Endothelial cell of umbilical vein (primary cell): ENCODE measurements around the gene PLPP1. TPM values are rescaled to one million over a fixed set of nuclear protein-coding genes. Genes with fewer than 3 reads are reported as not detected.

Source experiments
- BruUV-seq: library from RNA; stranded (reverse); fragments of 400-500 nt; replicated peaks from 2 replicates; lab custom pipeline; 2021; lab: Mats Ljungman, UMichigan
- CTCF ChIA-PET: fragments of 300-600, 350-600 bp; sonication (Branson Sonifier 250); formaldehyde crosslinking; loops from one replicate; lab custom pipeline; 2021; ENCODE audit warnings: antibody characterized with exemption, inconsistent platforms; lab: Charles Lee
- POLR2A ChIA-PET: fragments of 300-600, 350-600 bp; sonication (Branson Sonifier 250); formaldehyde crosslinking; loops from one replicate; lab custom pipeline; 2021; ENCODE audit warnings: antibody characterized with exemption, inconsistent platforms; lab: Charles Lee
- DNase-seq: peaks from one replicate; pipeline ENCODE4 v3.0.0-alpha.2; 2011; ENCODE audit warnings: low read depth, low spot score
- FAIRE-seq: peaks from 2 replicates; lab custom pipeline; 2011; peaks lifted over from hg19 to GRCh38; lab: Jason Lieb, UNC
- H2AFZ ChIP-seq: 2 replicates; pipeline ENCODE4 v1.6.0; 2012; ENCODE audit warnings: low read depth, low read length, control low read depth, inconsistent platforms
- H3K27ac ChIP-seq: 2 replicates; pipeline ENCODE4 v1.5.1; 2011; ENCODE audit warnings: low read depth, mild to moderate bottlenecking, control low read depth, low read length, moderate library complexity; ENCODE audit not compliant: insufficient read depth
- H3K27me3 ChIP-seq, 2 experiments: 2 replicates each; pipeline versions ENCODE4 v1.6.0 to v1.6.1; 2011; ENCODE audit warnings: low read length in 2 of 2, mixed read lengths in 1 of 2; ENCODE audit not compliant: control insufficient read depth in 2 of 2, insufficient read depth in 2 of 2
- H3K36me3 ChIP-seq, 2 experiments: 2 replicates in 1 of 2; 3 replicates in 1 of 2; pipeline ENCODE4 v1.5.1; 2011; ENCODE audit warnings: low read length in 2 of 2, mild to moderate bottlenecking in 1 of 2, moderate library complexity in 1 of 2; ENCODE audit not compliant: control insufficient read depth in 2 of 2, insufficient read depth in 2 of 2; ENCODE audit errors: extremely low read depth in 1 of 2
- H3K4me1 ChIP-seq: 3 replicates; pipeline ENCODE4 v1.5.1; 2011; ENCODE audit warnings: mild to moderate bottlenecking, low read length; ENCODE audit not compliant: control insufficient read depth, insufficient read depth; ENCODE audit errors: extremely low read depth
- H3K4me2 ChIP-seq: 2 replicates; pipeline ENCODE4 v1.6.1; 2011; ENCODE audit warnings: low read length, control low read depth, mixed read lengths; ENCODE audit not compliant: insufficient read depth
- H3K4me3 ChIP-seq, 3 experiments: fragments of 200-600 bp in 1 of 3; sonication (generic), shearing (Covaris generic) in 1 of 3; replicated peaks in 1 of 3; 2 replicates each; pipeline ENCODE4 v1.5.1; 2011 to 2016; ENCODE audit warnings: control low read depth in 3 of 3, low read length in 3 of 3, mild to moderate bottlenecking in 2 of 3, inconsistent platforms in 1 of 3, low read depth in 1 of 3, moderate library complexity in 1 of 3; ENCODE audit not compliant: insufficient read depth in 1 of 3
- H3K79me2 ChIP-seq: 2 replicates; pipeline ENCODE4 v1.6.0; 2012; ENCODE audit warnings: low read length, inconsistent platforms; ENCODE audit not compliant: control insufficient read depth, insufficient read depth
- H3K9ac ChIP-seq: replicated peaks from 2 replicates; pipeline ENCODE3; 2011; ENCODE audit warnings: low read length, control low read depth; ENCODE audit not compliant: insufficient read depth; ENCODE audit errors: extremely low read depth
- H3K9me1 ChIP-seq: replicated peaks from 3 replicates; pipeline ENCODE4 v1.6.0; 2011; ENCODE audit warnings: mild to moderate bottlenecking, low read length; ENCODE audit not compliant: control insufficient read depth, insufficient read depth; ENCODE audit errors: extremely low read depth
- H3K9me3 ChIP-seq: replicated peaks from 2 replicates; pipeline ENCODE4 v1.5.1; 2012; ENCODE audit warnings: low read length, inconsistent platforms; ENCODE audit not compliant: control insufficient read depth, insufficient read depth
- H4K20me1 ChIP-seq: replicated peaks from 2 replicates; pipeline ENCODE3; 2011; ENCODE audit warnings: mild to moderate bottlenecking, low read length; ENCODE audit not compliant: control insufficient read depth, insufficient read depth; ENCODE audit errors: extremely low read depth
- EZH2 ChIP-seq: IDR thresholded peaks from 2 replicates; pipeline ENCODE4 v1.6.1; 2012; ENCODE audit warnings: borderline replicate concordance, low read depth, mild to moderate bottlenecking, moderate library complexity, low read length, inconsistent platforms; ENCODE audit not compliant: severe bottlenecking
- FOS ChIP-seq: IDR thresholded peaks from 2 replicates; pipeline ENCODE4 v1.6.1; 2011; ENCODE audit warnings: mild to moderate bottlenecking, low read length, moderate library complexity, borderline replicate concordance; ENCODE audit not compliant: insufficient read depth
- GATA2 ChIP-seq: IDR thresholded peaks from 2 replicates; pipeline ENCODE4 v1.7.0; 2011; ENCODE audit warnings: low read depth, mild to moderate bottlenecking, moderate library complexity, mixed read lengths, low read length; ENCODE audit not compliant: insufficient read length, insufficient read depth
- JUN ChIP-seq: IDR thresholded peaks from 2 replicates; pipeline ENCODE4 v1.6.1; 2011; ENCODE audit warnings: borderline replicate concordance, low read depth; ENCODE audit not compliant: insufficient read length, insufficient read depth
- MAX ChIP-seq: IDR thresholded peaks from 2 replicates; pipeline ENCODE4 v1.6.1; 2011; ENCODE audit not compliant: insufficient read depth, insufficient read length
- MYC ChIP-seq: IDR thresholded peaks from one replicate; pipeline ENCODE4 v1.6.1; 2011; ENCODE audit warnings: mild to moderate bottlenecking, low read depth, low read length
- POLR2A ChIP-seq: IDR thresholded peaks from 2 replicates; pipeline ENCODE4 v1.6.1; 2012; ENCODE audit warnings: low read depth, mild to moderate bottlenecking, control low read depth, low read length
- POLR2AphosphoS5 ChIP-seq: IDR thresholded peaks from 2 replicates; pipeline ENCODE4 v1.6.1; 2012; ENCODE audit warnings: low read depth, mild to moderate bottlenecking, control low read depth, low read length, moderate library complexity; ENCODE audit not compliant: insufficient read depth
- dilution Hi-C: fragments of 300-500 bp; cut with MboI; formaldehyde crosslinking; loops from one replicate; pipeline ENCODE4 v1.15.0; 2019; ENCODE audit warnings: low sequenced_read_pairs; ENCODE audit not compliant: extremely low pct_ligation_motif_present
- intact Hi-C: fragments of 100-400 bp; cut with micrococcal nuclease; formaldehyde crosslinking; loops from one replicate; pipeline ENCODE4 v1.10.0; 2022
- microRNA-seq: library from miRNA; unstranded; fragments of <30 nt; microRNA quantifications from one replicate; pipeline ENCODE4 v1.2.0, GENCODE V29; 2021; ENCODE audit warnings: borderline number of aligned reads, borderline replicate concordance
- polyA plus RNA-seq, 4 experiments: library from polyadenylated mRNA; depleted of rRNA in 3 of 4; stranded (reverse) in 3 of 4; unstranded in 1 of 4; fragments of >200 nt; gene quantifications; 2 replicates each; pipeline versions ENCODE4 v1.2.1 to v1.2.3, GENCODE V29; 2011 to 2012; ENCODE audit warnings: missing spikeins in 1 of 4
- small RNA-seq: library from RNA; depleted of rRNA; stranded (forward); fragments of <200 nt; gene quantifications from one replicate; pipeline ENCODE3, GENCODE V24; 2012; ENCODE audit warnings: low replicate concordance, low read depth; ENCODE audit not compliant: insufficient read depth, insufficient read length
- total RNA-seq: library from RNA; stranded (reverse); gene quantifications from 2 replicates; pipeline ENCODE4 v1.2.3, GENCODE V29; 2021
- TF ChIP-seq, protein P1 (sequence below), 2 donors: IDR thresholded peaks; 1 replicate in 1 of 2; 2 replicates in 1 of 2; pipeline ENCODE4 v1.5.1; 2011; ENCODE audit warnings: low read length in 2 of 2, mild to moderate bottlenecking in 2 of 2, moderate library complexity in 2 of 2, control low read depth in 1 of 2, inconsistent platforms in 1 of 2, low read depth in 1 of 2; ENCODE audit not compliant: insufficient read depth in 1 of 2; ENCODE audit errors: extremely low read depth in 1 of 2

PLPP1 gene
- total and polyA plus RNA-seq, 2 donors (not counting 3 experiments of a cell fraction or from before 2014, with no cell fraction given), result 14.3 to 25.9 TPM

DNA sequence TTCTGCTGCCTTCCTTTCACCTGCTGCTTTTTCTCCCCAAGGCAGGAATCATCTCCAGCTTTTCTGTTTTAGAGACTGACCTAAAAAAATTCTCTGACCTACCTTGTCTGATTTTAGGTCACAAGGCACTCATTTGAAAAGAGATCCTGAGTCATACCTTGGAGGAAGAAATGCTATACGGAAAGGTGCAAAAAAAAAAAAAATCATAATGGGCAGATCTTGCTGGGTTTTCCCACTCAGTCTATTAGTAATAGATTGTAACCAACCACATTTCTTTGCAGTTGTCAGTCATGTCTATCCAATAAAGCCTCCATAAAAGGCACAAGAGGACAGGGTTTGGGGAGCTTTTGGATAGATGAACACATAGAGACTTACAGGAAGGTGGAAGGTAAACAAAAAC, 157.0 kb downstream of the PLPP1 start:
- H4K20me1 ChIP-seq, result no peaks in the 10 kb centered on the region
- POLR2A ChIA-PET, result no interaction called here
- BruUV-seq, result no TSS peak
- TF ChIP-seq EZH2, result no peak
- TF ChIP-seq, protein P1, sequence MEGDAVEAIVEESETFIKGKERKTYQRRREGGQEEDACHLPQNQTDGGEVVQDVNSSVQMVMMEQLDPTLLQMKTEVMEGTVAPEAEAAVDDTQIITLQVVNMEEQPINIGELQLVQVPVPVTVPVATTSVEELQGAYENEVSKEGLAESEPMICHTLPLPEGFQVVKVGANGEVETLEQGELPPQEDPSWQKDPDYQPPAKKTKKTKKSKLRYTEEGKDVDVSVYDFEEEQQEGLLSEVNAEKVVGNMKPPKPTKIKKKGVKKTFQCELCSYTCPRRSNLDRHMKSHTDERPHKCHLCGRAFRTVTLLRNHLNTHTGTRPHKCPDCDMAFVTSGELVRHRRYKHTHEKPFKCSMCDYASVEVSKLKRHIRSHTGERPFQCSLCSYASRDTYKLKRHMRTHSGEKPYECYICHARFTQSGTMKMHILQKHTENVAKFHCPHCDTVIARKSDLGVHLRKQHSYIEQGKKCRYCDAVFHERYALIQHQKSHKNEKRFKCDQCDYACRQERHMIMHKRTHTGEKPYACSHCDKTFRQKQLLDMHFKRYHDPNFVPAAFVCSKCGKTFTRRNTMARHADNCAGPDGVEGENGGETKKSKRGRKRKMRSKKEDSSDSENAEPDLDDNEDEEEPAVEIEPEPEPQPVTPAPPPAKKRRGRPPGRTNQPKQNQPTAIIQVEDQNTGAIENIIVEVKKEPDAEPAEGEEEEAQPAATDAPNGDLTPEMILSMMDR (IDR thresholded peaks at IDR 0.05; ENCODE audit: extremely low read depth in 1 of 2, insufficient read depth in 1 of 2, low read depth in 1 of 2, low read length in 2 of 2), result no peak
- TF ChIP-seq POLR2AphosphoS5, result no peak
- TF ChIP-seq FOS, result no peak
- TF ChIP-seq JUN, result no peak
- TF ChIP-seq POLR2A, result no peak
- TF ChIP-seq MYC, result no peak
- no peak for TF ChIP-seq GATA2
- no peak for TF ChIP-seq MAX
- no peaks in the 10 kb centered on the region for H3K9me3 ChIP-seq
- H3K27ac ChIP-seq, result no peak overlapping the region
- FAIRE-seq (no peak), DNase-seq (no peak)
- intact Hi-C loops (no loop called here), dilution Hi-C loops (no loop called here)
- no peaks in the 10 kb centered on the region for H3K4me1 ChIP-seq
- peaks cover 2% of the 10 kb centered on the region for H3K79me2 ChIP-seq
- no peak overlapping the region for H2AFZ ChIP-seq
- H3K4me2 ChIP-seq, result no peak overlapping the region
- CTCF ChIA-PET, result interaction anchor here (1.4 to 1.5 kb wide), 2 partner anchors 9 to 14 kb away, joined by 3 to 5 read pairs; no protein-coding TSS in a partner anchor
- peaks cover 0 to 4% of the 10 kb centered on the region in 2 experiments for H3K36me3 ChIP-seq
- no peaks in the 10 kb centered on the region for H3K27me3 ChIP-seq
- H3K4me3 ChIP-seq, result no peak overlapping the region
- H3K9ac ChIP-seq, result no peak overlapping the region
- no peaks in the 10 kb centered on the region for H3K9me1 ChIP-seq

Small RNAs within 50 kb of the gene (microRNA-seq; reads per million reads assigned to microRNA genes)
- not detected for gene MIR5687

Small RNAs within 50 kb of the gene (small RNA-seq; reads per million reads assigned to genes)
- gene MIR5687, result not detected

Other genes with a start within 250 kb of the PLPP1 start
- 28.0 and 32.8 TPM in 2 replicates for gene DHX29, start 227.3 kb downstream of the PLPP1 start, total RNA-seq
- 2.1 and 4.7 TPM in 2 replicates for gene DHX29, start 227.3 kb downstream of the PLPP1 start, polyA plus RNA-seq
- 76.3 and 77.2 TPM in 2 replicates for gene MTREX, start 227.0 kb downstream of the PLPP1 start, total RNA-seq
- gene MTREX, start 227.0 kb downstream of the PLPP1 start, polyA plus RNA-seq, result 6.4 and 9.8 TPM in 2 replicates
- gene SLC38A9, start 177.4 kb upstream of the PLPP1 start, total RNA-seq, result 24.9 and 29.0 TPM in 2 replicates
- 12.0 and 14.1 TPM in 2 replicates for gene SLC38A9, start 177.4 kb upstream of the PLPP1 start, polyA plus RNA-seq
- gene DDX4, start 203.1 kb upstream of the PLPP1 start, total RNA-seq, result not detected in 2 replicates
- gene DDX4, start 203.1 kb upstream of the PLPP1 start, polyA plus RNA-seq, result not detected in 2 replicates